GM19043 (cell line): ENCODE measurements around the gene WNT1.

Source experiments
- ATAC-seq: cut with Tn5 transposase; IDR thresholded peaks from one replicate; pipeline ENCODE4 v1.9.1; 2021; ENCODE audit warnings: low read depth; ENCODE audit not compliant: unreplicated experiment

Gene WNT1

GRCh38 chr12:48979602-48980388, 1.7 kb downstream of the WNT1 start:
- no peak for ATAC-seq

DNA sequence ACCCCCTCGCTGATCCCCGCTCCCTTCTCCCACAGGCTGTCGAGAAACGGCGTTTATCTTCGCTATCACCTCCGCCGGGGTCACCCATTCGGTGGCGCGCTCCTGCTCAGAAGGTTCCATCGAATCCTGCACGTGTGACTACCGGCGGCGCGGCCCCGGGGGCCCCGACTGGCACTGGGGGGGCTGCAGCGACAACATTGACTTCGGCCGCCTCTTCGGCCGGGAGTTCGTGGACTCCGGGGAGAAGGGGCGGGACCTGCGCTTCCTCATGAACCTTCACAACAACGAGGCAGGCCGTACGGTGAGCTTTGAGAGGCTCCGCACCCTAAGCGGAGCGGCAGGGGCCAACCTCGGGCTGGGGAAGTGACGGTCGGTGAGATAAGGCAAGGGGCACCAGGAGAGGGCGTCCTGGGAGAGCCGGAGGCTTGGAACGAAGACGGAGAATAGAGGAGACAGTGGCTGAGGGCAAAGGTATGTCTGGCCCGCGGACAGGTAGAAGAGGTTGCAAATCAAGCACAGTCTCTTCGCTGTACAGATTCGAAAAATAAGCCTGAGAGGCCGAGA, 2.3 kb downstream of the WNT1 start:
- no peak for ATAC-seq

DNA sequence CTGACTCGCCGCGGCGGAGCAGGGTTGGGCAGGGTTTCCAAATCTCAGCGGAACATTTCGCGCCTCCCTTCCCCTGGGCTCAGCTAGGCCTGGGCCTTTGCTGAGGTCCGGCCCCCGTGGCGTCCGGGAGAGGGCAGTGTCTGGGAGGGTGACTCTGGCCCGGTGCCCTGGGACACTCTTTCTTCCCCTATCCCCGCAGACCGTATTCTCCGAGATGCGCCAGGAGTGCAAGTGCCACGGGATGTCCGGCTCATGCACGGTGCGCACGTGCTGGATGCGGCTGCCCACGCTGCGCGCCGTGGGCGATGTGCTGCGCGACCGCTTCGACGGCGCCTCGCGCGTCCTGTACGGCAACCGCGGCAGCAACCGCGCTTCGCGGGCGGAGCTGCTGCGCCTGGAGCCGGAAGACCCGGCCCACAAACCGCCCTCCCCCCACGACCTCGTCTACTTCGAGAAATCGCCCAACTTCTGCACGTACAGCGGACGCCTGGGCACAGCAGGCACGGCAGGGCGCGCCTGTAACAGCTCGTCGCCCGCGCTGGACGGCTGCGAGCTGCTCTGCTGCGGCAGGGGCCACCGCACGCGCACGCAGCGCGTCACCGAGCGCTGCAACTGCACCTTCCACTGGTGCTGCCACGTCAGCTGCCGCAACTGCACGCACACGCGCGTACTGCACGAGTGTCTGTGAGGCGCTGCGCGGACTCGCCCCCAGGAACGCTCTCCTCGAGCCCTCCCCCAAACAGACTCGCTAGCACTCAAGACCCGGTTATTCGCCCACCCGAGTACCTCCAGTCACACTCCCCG, 3.0 kb downstream of the WNT1 start:
- no peak for ATAC-seq

DNA sequence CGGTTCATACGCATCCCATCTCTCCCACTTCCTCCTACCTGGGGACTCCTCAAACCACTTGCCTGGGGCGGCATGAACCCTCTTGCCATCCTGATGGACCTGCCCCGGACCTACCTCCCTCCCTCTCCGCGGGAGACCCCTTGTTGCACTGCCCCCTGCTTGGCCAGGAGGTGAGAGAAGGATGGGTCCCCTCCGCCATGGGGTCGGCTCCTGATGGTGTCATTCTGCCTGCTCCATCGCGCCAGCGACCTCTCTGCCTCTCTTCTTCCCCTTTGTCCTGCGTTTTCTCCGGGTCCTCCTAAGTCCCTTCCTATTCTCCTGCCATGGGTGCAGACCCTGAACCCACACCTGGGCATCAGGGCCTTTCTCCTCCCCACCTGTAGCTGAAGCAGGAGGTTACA, 3.6 kb downstream of the WNT1 start:
- ATAC-seq, result no peak

- no peak for ATAC-seq
Measured at GRCh38 chr12:48982397-48983080, 4.4 kb downstream of the WNT1 start.

- ATAC-seq, result no peak
Measured at GRCh38 chr12:48985475-48985897, 7.4 kb downstream of the WNT1 start.

DNA sequence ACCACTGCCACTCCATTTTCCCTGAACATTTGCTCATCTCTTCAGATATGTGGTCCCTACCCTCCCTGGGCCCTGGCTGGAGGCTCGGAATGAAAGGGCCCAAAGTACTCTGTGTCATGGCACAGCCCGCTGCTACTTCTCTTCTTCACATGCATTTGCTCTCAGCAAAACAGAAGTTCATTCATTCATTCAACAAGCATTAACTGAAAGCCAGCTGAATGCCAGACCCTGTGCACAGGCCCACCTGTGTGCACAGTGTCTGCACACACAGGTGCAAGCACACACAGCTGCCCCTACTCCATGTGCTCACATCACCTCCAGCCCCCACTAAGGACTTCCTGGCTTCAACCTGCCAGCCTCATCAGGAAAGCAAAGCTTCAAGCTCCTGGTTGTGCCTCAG, 7.8 kb downstream of the WNT1 start:
- ATAC-seq, result no peak

DNA sequence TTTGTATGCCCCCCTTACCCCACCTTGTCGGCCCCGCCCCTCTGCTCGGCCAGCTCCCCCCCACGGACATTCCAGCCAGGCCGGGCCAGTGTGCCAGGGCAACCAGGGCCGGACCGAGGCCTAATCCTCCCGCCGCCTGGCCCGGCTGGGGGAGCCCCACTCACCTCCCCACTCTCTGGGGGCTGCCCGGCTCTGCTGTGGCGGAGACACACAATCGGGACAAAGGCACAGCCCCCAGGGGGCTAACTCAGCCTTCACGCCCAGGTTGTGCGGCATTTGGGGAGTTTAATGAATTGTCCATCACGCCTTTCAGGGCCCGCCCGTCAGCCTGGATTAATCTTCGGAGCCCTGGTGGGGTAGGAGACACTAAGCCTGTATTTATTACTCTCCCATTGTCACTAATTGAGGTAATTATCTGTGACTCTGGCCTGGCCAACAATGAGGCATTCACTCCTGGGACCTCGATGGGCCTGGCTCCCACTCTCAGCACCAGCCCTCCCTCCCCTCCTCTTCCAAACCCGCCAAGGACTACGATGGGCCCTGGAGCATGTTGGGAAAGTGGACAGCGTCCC, 8.7 kb downstream of the WNT1 start:
- ATAC-seq, result no peak

DNA sequence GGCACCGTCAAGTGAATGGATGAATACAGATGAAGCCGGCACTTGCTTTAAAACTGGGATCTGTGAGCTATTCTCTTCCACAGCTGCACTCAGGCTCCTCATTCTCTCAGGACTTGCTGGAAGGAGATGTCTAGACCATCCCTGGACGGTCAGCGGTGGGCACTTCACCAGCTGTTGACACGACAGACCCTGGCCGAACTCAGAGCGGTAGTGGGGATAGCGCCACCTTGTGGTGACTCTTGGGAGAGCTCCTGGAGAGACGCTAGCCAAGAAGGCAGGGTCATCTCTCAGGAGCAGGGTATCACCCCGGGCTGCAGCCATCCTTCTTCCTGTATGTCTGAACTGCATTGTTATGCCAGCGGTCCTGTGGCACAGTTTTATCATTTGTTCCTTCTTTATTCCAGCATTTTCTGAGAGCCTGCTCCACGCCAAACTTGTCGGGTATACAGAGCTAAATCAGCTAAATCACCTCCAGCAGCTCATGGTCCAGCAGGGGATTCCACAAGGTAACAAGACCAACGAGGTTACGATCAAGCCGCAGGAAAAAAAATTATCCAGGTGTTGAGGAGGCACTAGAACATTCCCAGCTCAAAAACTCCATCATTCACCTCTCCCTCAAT, 10.0 kb downstream of the WNT1 start:
- ATAC-seq, result no peak

DNA sequence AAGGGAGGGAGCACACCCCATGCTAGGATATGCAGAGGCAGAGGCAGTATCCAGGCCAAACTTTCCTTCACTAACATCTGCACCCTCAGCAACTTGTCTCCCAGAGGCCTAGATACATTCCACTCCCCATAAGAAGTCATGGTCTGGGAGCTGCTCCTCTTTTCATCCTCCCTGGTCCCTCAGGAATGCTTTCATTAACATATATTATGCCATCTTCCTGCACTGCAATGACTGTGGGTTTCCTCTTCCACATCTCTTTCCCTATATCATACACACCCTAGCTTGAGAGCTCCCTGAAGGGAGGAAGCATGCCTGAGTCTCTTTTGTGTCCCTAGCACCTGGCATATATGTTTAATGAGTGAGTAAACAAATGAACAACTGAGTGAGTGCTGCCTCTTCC, 12.4 kb downstream of the WNT1 start:
- ATAC-seq, result no peak

- ATAC-seq, result no peak
Measured at GRCh38 chr12:48991247-48992050, 13.3 kb downstream of the WNT1 start.

DNA sequence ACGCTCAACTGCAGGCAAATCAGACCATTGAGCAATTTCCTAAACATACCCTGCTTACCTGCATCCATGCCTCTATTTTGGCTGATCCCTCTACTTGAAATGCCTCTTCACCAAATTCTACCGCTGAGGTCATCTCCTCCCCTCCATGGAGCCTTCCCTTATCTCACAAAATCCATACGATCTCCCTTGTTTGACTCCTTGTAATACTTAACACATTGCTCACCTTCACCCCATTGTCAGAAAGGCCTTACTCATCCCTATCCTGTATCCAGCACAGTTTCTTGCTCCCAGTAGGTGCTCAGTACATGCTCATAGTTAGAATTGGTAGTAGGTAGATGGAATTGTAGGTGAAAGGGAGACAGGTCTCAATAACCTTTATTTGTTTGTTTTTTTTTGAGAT, 15.7 kb downstream of the WNT1 start:
- ATAC-seq, result no peak

DNA sequence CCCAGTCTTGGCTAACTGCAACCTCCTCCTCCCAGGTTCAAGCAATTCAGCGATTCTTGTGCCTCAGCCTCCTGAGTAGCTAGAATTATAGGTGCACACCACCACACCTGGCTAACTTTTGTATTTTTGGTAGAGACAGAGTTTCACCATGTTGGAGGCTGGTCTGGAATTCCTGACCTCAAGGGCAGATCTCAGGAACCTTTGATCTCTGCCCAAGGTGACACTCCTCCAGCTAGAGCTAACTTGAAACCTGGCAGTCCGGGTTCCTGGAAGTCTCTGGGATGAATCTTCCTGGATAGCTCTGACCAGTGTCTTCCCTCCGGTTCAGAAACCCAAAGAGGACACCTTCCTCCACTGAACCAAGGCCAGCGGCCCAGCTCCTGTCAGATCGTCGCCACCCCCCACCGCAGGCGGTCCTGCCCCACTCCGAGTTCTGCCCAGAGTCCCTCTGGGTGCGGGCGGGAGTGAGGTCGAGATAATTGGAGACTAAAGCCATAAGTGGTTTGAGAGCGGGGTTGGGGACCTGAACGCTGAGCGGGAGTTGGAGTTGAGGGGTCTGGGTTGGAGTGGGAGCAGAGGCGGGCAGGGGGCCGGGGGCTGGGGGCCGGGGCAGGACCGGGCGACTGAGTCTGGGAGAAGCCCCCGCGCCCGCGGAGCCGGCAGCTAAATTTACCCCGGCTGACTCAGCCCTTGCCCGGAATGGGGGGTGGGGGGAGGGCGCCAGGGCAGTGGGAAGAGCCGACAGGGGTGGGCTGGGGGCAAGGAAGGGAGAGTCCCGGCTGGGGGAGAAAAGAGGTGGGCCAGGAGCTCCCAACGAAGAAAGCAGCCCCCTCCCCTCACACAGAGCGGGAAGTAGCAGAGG, 16.3 kb downstream of the WNT1 start:
- no peak for ATAC-seq

DNA sequence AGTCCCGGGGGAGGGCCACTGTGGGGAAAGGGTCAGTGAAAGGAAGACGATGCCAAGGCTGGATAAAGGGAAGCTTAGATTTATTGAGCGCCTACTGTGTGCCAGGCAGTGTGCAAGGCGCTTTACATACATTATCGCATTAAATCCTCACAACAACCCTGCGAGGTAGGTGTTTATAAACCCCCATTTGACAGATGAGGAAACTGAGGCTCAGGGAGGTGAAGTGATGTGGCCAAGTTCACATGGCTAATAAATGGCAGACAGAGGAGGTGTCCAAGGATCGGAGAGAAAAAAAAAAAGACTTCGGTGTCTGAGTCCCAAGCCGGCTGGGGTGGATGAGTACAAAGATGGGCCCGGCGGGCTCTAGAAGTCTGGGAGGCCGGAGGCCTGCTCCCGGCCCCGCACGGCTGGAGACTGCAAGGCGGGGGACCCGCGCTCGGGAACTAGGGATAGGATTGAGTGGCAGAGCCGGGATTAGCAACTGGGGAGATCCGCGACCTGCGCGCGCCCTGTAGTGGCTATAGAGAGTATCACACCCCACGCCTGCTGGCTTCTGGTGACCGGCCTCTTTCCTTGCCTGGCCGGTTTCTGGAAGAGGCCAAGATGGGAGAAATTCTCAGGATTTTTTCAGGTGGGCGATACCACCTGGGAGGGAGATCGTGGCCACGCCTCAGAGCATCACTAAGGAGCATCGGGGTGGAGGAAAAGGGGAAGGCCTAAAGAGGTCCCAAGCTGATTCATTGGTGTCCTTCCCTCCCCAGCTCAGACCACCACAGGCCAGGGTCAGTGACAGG, 17.2 kb downstream of the WNT1 start:
- ATAC-seq, result no peak

DNA sequence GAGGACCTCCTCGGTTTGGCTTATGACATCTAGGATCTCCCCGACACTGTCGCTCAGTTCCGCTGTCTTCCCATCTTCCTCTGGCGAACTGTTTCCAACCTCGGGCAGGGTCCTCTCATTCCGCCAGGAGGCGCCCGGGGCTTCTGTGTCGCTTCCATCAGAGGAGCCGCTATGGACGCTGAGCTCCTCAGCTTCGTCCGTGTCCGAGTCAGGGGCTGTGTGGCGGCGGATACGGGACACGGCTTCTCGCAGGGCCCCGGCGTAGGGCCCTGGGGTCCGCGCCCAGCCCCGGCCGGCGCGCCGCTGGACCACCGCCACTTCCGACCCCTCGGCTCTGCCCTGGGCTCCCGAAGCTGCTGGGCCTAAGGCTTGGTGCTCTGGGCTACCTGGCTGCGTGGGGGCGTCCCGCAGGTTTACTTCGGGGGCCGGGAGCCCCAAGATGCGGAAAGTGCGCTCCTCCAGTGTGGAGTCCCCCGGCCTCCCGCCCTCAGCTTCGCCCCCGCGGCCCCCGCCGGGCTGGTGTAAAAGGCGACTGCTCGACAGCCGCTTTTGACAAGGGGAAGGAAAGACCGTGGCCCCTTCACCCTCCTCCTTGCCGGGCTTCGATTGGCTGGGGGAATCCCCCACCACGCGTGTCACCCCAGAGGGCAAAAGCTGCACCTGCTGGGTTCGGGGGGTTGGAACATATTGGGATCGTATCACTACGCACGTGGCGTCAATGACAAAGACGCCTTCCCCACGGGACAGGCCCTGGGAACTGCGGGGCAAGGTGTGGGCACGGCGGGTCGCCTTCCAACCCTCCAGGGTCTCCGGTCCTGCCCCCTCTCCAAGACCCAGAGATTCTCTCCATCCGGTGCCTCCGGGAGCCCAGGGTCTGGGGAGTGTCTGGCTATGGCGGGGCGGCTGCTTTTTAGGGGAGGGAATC, 18.9 kb downstream of the WNT1 start:
- ATAC-seq, result no peak

DNA sequence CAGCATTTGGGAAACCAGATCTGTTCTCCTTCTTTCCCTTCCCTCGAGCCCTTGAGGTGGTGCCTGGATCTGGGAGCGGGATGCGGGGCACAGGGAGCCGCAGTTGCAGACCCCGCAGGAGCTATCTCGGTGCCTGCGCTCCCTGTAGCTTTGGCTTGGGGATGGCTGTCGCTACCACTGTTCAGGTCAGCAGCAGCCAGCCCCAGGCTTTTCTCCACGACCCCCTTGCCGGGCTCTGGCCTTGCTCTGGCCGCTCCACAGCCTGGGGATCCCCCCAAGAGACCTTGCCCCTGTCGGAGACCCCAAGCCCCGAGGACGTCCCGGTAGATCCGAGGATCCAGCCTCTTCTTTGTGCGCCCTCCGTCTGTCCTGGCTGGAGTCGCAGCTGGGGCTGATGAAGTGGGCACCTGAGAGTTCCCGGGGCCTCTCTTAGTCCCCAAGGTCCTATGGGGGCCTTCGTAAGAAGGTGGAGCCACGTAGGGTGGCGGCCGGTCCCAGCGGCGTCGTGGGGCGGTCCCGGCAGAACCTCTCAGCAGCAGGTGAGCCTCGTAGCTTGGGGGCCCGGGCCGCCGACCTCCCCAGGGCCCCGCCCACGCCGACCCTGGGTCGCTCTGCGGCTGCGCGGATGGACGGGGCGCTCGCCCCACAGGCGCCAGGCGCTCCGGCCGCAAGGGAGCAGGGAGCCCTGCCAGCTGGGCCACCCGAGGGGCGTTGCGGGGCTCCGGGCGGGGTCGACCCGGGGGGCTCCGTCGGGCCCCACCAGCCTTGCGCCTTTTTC, 19.8 kb downstream of the WNT1 start:
- ATAC-seq, result peak; percentile 34
